ENCODE data around the gene NRAP.

The NRAP gene

GRCh38 chr10:113630929-113631533 is 32.8 kb downstream of the NRAP start:
- DNase-seq = no peak

DNA sequence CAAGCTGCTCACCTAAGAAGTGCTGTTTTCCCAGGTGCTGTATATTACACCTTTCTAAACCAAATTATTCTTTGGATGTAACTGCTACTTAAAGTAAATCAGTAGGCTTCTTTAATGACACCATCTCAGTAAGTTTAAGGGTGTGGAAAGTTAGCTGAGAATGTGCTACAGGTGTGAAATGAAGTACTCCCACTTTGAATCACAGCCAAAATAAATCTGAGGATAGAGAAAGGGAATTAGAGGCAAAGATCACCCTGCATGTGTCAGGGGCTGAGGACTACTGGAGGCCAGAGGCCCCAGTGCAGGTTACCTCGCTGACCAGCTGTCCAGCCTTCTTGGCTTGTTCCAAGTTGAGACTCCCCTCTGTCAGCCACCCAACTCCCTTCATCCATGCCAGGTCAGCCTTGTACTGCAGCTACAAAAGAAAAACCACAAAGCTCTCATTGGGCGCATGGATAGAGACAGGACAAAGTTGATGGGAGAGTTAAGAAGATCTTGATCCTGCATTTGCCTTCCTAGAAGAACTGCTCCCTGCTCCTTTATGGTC is 35.2 kb downstream of the NRAP start:
- no peak for DNase-seq

- DNase-seq = no peak
Measured at GRCh38 chr10:113627836-113628235, 36.0 kb downstream of the NRAP start.

- DNase-seq = no peak
Measured at GRCh38 chr10:113626809-113627355, 37.0 kb downstream of the NRAP start.

DNA sequence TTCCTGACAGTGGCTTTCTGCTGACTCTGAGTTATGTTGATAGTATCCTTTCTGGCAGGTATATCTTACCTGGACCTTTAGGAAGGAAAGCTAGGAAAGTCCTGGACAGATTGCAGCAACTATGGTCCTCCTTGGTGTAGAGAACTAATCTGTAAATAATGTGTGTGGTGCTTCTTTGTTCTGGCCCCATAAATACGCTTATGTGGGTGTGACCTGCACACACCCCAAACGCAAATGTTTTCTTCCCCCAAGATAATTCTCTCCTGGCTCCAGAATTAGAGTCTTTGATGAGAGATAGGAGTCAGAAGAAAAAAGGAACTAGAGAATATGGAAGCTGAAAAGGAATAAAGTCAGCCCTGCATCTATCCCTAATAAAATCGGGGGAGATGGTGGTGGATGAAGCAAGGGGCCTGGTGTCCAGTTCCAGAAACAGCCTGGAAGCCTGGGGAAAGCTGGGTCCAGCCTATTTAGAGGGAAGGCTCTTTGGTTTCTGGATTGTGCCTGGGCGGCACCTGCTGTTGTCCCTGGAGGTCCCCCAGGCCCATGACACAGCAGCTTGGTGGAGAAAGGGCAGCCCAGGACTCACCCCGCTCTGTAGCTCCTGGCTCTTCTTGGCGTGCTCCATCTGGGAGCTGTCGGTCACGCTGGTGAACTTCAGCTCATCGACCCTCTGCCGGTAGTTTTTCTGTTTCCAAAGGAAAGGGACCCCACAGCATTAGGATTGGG is 38.2 kb downstream of the NRAP start:
- no peak for DNase-seq

DNA sequence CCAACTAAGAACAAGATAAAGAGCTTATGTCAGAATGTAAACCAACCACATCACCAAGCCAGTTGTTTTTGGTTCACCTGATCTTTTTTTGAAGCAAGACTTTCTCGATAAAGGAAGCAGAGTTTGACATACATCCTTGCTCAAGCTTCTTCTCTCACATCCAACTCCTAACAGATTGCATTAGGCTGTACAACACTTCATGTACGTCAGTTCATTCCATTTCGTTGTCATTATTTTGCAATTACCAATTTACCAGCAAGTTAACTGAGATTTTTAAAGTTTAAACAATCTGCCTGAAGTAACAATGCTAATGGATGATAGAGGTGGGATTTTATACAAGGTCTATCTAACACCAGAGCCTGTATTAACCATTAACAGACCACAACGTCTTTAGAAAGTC is 41.0 kb downstream of the NRAP start:
- no peak for DNase-seq

GRCh38 chr10:113621799-113622198 is 42.0 kb downstream of the NRAP start:
- DNase-seq = no peak

DNA sequence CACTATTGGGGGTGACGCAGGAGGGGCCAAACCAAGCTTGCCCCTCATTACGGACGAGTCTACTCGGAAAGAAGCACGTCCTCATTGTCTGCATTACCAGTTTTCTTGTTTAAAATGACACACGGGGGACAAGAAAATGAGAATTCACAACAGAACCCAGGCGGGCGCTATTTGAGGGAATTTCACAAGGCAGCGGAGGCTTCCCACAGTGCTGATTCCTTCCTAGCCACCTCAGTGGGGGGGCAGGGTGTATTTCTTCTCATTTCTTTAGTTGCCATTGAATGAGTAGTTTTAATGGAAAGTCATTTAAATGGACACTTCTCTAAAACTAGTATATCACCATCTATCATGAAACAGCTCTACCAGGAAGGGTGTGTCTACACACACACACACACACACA is 42.9 kb downstream of the NRAP start:
- no peak for DNase-seq

GRCh38 chr10:113620511-113620910 is 43.3 kb downstream of the NRAP start:
- DNase-seq = no peak

DNA sequence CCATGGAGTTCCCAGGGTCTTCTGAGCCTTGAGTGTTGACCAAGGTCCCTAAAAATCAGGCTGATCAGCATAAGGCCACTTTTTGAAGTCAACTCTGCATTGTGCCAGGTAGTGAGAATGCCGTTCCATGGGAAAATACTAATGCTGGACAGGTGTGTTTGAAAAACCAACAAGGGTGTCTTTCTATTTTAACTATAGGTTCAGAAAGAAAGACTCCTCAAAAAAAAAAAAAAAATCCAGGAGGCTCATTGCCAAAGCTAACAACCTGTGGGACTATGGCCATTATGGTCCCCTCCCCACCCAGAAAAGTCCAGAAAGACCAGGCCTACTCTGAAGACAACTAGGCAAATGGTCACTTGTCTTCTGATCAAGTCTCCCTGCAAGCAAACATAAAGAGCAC is 44.4 kb downstream of the NRAP start:
- DNase-seq = no peak

GRCh38 chr10:113618338-113618737 is 45.5 kb downstream of the NRAP start:
- no peak for DNase-seq

DNA sequence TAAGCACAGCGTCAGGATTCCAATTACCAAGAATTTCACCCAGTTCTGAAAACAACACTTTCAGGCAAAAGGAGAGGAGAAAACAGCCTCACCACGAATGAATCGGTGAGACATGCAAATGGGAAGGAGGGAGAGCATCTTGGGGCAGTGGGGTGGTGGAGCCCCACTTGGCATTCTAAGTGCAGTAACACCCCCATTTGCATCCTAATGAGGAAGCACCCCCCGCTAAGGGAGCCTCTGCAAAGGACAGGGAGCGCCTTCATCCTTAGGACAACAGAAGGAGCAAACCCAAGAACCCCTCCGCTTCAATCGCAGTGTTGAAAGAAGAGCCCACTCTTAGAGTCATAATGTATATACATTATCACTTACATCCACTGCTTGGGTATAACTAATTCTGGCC is 46.8 kb downstream of the NRAP start:
- no peak for DNase-seq

DNA sequence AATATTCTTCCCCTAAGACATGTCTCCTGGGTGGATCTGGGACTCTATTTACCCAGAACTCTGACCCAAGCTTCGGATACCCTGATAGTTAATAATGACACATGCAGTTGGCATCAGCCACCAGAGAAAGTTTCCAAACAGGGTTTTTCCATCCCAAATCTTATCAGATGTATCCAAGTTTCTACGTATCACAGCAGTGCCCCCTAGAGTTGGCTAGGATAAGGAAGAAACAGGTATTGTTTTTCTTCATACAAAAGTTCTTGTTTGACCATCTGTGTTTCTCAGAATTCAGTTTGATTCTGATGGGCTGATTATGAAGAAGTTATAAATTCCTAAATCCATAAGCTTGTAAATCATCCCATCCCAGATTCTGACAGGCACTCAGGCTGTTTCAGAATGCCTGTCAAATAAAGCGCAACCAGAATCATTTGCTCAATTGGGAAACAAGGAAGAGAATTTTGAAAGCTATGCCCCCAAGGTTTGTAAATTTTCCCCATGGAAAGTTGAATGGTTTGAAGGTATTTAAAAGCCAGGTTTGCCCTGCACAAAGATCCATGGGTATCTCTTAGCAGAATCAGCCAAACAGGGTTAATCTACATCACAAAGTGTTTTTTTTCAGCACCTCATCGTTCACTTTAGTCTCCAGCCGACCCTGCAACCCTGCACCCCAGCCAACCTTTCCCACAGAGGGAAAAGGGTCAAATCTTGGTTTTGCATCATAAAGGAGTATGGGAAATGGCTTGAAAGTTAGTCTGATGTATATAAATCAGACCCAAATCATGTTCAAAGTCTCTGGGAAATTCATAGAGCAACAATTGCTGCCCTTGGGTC is 47.4 kb downstream of the NRAP start:
- DNase-seq = no peak

DNA sequence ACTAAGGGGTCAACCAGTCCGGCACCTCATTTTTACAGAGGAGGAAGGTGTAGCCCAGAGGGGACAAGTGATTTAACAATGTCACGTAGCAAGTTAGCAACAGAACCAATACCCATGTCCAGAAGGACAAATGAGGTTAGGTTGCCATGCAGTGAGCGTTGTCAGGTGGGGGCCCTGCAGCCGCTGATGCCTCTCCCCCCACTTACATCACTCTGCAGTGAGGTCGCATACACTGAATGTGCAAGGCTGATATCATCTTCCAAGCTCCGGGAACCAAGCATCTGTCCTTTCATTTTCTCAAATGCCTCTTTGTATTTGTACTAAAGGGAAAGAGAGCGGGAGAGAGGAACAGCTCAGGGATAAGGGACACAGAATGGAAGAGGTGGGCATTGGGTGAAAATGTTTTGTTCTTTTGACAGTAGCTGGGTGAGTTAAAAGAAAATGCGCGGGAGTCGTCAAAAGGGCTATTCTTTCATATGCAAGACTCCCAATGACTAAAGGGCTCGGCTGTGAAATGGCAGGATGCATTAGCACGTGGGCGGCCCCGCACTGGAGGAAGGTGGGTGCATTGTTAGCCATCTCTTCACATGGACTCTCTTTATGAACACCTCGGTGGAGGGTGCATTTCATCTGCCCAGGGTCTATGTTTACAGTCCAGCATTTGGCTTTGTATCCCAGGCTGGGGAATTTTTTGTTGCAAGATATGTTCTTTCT is 49.7 kb downstream of the NRAP start:
- DNase-seq = no peak

DNA sequence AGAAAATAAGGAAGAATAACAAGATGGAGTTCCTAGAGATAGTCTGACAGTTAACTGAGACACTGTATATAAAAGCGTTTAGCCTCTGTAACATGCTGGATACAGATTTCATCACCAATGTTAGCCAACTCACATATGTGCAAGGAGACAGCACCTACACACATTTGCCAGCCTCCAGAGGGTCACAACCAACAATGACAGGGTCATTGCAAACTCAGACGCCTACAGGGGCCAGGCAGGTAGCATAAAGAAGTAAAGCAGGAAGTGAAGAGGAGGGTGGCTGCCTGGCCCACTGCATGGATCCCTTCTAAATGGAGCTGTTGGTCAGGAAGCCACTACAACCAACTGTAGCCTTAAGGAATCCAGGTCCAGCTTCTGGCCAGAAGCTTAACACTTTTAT is 50.4 kb downstream of the NRAP start:
- DNase-seq = peak; percentile 25

DNA sequence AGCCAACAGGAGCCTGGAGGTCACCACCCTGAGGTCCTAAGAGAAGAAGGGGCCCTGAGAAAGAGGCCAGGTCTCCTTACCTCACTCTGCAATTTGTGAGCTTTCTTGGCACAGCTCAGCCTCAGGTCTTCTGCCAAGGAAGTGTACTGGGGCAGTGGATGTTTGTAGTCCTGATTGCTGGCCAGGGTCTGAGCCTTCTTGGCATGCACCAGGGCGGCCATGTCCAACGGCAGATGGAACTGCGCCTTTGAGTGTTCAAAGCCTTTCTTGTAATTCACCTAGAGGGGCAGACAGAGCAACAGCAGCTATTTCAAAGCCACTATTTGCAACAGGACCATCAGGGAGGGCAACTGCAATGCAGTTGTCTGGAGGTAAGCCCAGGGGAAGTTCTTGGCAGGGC is 51.7 kb downstream of the NRAP start:
- DNase-seq = no peak

DNA sequence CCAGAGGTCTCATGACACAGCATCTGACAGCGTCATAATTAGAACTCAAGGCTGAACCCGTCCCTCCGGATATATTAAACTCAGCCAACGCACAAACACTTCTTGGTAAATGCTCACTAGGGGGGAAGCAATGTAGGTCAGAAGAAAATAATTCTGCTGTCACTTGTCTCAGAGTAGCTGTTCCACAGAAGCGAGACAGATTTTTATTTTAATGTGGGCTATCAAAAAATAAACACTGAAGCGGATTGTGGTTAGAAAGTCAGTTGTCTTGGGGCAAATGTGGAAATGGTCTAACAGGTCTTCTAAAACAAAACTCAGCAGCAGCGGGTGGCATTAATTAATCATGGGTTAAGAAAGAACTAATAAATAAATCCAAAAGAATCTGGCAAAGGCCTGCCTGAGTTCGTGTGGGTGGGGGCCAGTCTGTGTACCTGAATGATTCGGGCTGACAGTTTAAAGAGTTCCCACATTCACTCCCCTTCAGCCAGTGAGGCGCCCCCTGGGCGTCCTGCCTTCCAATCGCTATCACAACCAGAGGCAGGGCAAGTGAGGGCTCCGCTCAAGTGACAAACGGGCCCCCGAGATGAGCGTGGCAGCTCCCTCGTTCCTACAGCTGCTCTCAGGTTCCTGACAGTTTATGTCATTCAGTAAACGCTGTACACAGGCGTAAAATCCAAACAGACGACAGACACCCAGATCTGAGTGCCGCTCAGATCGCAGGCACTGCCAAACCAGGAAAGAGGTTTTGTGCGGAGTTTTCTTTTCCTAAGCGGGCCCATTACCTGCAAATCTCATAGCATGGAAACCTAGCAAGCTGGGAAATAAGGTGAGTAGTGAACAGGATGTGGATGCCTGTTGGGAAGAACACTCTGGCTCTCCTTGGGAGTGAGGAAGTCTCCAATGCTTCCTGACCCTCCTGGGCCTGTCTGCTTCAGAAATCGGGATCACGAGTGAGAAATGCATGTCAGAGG is 52.9 kb downstream of the NRAP start:
- DNase-seq = no peak

DNA sequence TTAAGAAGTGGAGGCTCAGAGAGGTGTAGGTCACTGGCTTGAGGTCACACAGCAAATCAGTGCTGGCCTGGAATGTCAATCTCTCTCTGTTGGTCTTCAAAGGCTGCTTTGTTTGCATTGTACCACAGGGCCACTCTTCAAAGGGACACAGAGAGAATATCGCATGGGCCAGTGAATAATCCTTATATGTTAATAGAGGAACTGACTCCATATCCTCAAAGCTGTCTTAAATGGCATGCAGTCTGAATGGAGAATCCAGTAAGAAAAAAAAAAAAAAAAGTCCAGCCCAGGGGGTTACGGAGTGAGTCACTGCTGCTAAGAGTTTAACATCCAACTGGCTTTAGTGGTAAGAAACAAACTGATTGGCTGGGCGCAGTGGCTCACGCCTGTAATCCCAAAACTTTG is 54.1 kb downstream of the NRAP start:
- no peak for DNase-seq

DNA sequence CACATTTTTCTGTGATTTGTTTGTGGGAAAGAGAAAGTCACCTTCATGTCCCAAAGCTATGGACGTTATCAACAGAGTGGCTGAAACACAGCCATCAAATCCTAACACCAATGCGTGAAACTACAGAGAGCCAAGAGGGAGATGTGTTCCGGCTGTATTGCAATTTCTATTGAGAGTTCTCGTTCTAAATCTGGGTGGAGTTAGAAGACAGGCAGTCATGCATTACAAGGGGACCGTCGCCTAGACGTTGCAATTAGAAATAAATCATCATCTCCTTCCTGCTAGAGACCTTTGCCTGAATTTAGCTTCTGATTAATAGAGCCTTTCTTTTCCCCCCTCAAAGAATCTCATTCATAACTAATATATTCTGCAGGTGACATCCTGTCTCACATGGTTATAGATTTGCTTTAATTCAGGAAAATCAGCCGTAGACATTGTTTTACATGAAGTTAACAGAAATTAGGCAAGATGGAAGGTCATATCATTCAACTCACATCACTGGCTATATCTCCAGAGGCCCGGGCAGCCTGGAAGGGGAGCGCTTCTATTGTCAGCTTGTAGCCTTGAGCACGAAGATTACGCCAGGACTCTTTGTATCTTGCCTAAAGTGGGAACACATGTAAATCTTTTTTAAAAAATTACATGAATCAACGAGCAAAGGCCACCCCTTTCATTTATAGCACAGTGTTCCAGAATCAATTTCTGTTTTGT is 58.4 kb downstream of the NRAP start:
- DNase-seq = no peak

- DNase-seq = no peak
Measured at GRCh38 chr10:113604572-113604971, 59.3 kb downstream of the NRAP start.

Data from MV-4-11 (cell line).